GM12875 (cell line): ENCODE measurements around the gene SV2C.
"Not testable (repeated sequence)": the region's sequence is repeated elsewhere in the genome, so short reads cannot be mapped to it uniquely, and the experiment has no call there.

ENCODE experiments used
- H3K4me3 ChIP-seq: one replicate; pipeline ENCODE4 v1.5.1; 2011; ENCODE audit warnings: low read depth, low read length, control low read depth
- CTCF ChIP-seq: IDR thresholded peaks from 2 replicates; pipeline ENCODE4 v1.5.1; 2011; ENCODE audit warnings: low read depth, mild to moderate bottlenecking, control low read depth, inconsistent platforms, low read length, moderate library complexity, borderline replicate concordance; ENCODE audit not compliant: insufficient read depth

Gene SV2C

GRCh38 chr5:76368941-76369340 is 285.8 kb downstream of the SV2C start:
- no peak overlapping the region for H3K4me3 ChIP-seq
- no peak for TF ChIP-seq CTCF

GRCh38 chr5:76369668-76370067 is 286.5 kb downstream of the SV2C start:
- H3K4me3 ChIP-seq, result not testable (repeated sequence)

GRCh38 chr5:76371960-76372322 is 288.8 kb downstream of the SV2C start:
- H3K4me3 ChIP-seq, result no peak overlapping the region
- TF ChIP-seq CTCF, result no peak

GRCh38 chr5:76372323-76373054 is 289.3 kb downstream of the SV2C start:
- TF ChIP-seq CTCF, result no peak
- H3K4me3 ChIP-seq, result no peak overlapping the region

- H3K4me3 ChIP-seq, result no peak overlapping the region
- no peak for TF ChIP-seq CTCF
These were observed 293.1 kb downstream of the SV2C start for GRCh38 chr5:76376148-76376865.

- no peak overlapping the region for H3K4me3 ChIP-seq
- no peak for TF ChIP-seq CTCF
These were observed 293.7 kb downstream of the SV2C start for GRCh38 chr5:76376866-76377230.

- TF ChIP-seq CTCF, result no peak
- no peak overlapping the region for H3K4me3 ChIP-seq
These were observed 295.2 kb downstream of the SV2C start for GRCh38 chr5:76378355-76378754.

- no peak for TF ChIP-seq CTCF
- H3K4me3 ChIP-seq, result no peak overlapping the region
These were observed 296.1 kb downstream of the SV2C start for GRCh38 chr5:76379316-76379715.
